GM12878 (cell line): ENCODE data around the gene ARHGEF1.

Experiments used
- TCF12 ChIP-seq: IDR thresholded peaks from 2 replicates; pipeline ENCODE4 v1.6.1; 2011; ENCODE audit warnings: low read depth, mild to moderate bottlenecking, low read length
- TF ChIP-seq, protein P1 (sequence below), 3 experiments: IDR thresholded peaks in 2 of 3; conservative IDR thresholded peaks in 1 of 3; 2 replicates each; pipeline ENCODE4 v1.5.1; 2011; ENCODE audit warnings: low read depth in 3 of 3, low read length in 3 of 3, mild to moderate bottlenecking in 3 of 3, control low read depth in 2 of 3, moderate library complexity in 2 of 3, inconsistent platforms in 1 of 3, mixed read lengths in 1 of 3; ENCODE audit not compliant: control insufficient read depth in 2 of 3, insufficient read depth in 1 of 3; ENCODE audit errors: extremely low read depth in 1 of 3

DNA sequence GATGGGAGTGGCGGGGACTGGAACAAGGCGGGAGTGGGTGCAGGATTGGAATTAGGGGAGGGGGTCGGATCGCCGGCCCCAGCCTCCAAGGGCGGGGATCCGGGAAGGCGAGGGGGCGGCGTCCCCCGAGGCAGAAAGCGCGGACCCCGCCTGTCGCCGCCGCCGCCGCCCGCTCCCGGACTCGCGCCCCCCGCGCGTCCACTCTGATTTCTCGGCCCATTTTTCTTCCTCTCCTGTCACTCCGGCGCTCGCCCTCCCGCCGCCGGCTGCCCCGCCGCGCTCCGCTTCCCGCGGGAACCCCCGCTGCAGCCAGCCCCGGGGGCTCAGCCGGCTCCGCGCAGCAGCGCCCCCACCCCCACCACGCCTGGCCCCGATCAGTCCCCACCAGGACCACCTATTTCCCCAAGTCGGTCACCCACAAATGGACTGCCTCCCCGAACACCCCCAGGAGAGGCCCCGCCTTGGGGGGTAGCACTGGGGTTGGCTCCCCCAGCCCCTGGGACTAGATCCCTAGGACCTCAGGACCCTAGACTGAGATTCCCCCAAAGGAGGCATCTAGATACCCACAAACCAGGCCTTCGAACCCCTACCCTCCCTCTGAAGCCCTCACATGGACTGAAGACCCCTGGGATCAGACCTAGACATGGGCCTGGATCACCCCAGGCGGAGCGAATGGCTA is 57.9 kb downstream of the ARHGEF1 start:
- TF ChIP-seq, protein P1, sequence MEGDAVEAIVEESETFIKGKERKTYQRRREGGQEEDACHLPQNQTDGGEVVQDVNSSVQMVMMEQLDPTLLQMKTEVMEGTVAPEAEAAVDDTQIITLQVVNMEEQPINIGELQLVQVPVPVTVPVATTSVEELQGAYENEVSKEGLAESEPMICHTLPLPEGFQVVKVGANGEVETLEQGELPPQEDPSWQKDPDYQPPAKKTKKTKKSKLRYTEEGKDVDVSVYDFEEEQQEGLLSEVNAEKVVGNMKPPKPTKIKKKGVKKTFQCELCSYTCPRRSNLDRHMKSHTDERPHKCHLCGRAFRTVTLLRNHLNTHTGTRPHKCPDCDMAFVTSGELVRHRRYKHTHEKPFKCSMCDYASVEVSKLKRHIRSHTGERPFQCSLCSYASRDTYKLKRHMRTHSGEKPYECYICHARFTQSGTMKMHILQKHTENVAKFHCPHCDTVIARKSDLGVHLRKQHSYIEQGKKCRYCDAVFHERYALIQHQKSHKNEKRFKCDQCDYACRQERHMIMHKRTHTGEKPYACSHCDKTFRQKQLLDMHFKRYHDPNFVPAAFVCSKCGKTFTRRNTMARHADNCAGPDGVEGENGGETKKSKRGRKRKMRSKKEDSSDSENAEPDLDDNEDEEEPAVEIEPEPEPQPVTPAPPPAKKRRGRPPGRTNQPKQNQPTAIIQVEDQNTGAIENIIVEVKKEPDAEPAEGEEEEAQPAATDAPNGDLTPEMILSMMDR (IDR thresholded peaks at IDR 0.05 in 2 of 3, conservative IDR thresholded peaks at IDR 0.05 in 1 of 3; ENCODE audit: control insufficient read depth in 2 of 3, extremely low read depth in 1 of 3, insufficient read depth in 1 of 3, low read depth in 3 of 3, low read length in 3 of 3): no peak
- no peak for TF ChIP-seq TCF12
